Mesothelial cell of epicardium (in vitro differentiated cells): Measurements from ENCODE around the gene CBLN2. TPM values are rescaled to one million over a fixed set of nuclear protein-coding genes. Genes with fewer than 3 reads are reported as not detected.
A peak's percentile ranks its signal among the peaks of the same experiment; 100 is the strongest.

Experiments
- DNase-seq, 2 experiments: peaks; one replicate each; pipeline ENCODE4 v3.0.0; 2021; ENCODE audit warnings: low spot score in 2 of 2; ENCODE audit not compliant: unreplicated experiment in 2 of 2
- H3K27ac Mint-ChIP-seq: 2 replicates; pipeline ENCODE4 v1.8.0; 2021; ENCODE audit warnings: mixed read lengths
- H3K27me3 Mint-ChIP-seq: 2 replicates; pipeline ENCODE4 v1.8.0; 2021; ENCODE audit warnings: low read depth, mixed read lengths
- H3K36me3 Mint-ChIP-seq: 2 replicates; pipeline ENCODE4 v1.8.0; 2021; ENCODE audit warnings: mixed read lengths
- H3K4me1 Mint-ChIP-seq: 2 replicates; pipeline ENCODE4 v1.8.0; 2021; ENCODE audit warnings: mixed read lengths
- H3K4me3 Mint-ChIP-seq: 2 replicates; pipeline ENCODE4 v1.8.0; 2021; ENCODE audit warnings: mild to moderate bottlenecking, moderate library complexity, mixed read lengths
- H3K9me3 Mint-ChIP-seq: 2 replicates; pipeline ENCODE4 v1.8.0; 2021; ENCODE audit warnings: mixed read lengths
- total RNA-seq: library from RNA; stranded (reverse); gene quantifications from 3 replicates; pipeline ENCODE4 v1.2.1, GENCODE V29; 2021
- TF ChIP-seq, protein P1 (sequence below): fragments of 200-600 bp; sonication (generic); IDR thresholded peaks from one replicate; pipeline ENCODE4 v1.5.0; 2021; ENCODE audit warnings: antibody characterized with exemption; ENCODE audit not compliant: unreplicated experiment

The CBLN2 gene
- total RNA-seq, result 0.53 TPM in 1 of 3 replicates, not detected in the others

DNA sequence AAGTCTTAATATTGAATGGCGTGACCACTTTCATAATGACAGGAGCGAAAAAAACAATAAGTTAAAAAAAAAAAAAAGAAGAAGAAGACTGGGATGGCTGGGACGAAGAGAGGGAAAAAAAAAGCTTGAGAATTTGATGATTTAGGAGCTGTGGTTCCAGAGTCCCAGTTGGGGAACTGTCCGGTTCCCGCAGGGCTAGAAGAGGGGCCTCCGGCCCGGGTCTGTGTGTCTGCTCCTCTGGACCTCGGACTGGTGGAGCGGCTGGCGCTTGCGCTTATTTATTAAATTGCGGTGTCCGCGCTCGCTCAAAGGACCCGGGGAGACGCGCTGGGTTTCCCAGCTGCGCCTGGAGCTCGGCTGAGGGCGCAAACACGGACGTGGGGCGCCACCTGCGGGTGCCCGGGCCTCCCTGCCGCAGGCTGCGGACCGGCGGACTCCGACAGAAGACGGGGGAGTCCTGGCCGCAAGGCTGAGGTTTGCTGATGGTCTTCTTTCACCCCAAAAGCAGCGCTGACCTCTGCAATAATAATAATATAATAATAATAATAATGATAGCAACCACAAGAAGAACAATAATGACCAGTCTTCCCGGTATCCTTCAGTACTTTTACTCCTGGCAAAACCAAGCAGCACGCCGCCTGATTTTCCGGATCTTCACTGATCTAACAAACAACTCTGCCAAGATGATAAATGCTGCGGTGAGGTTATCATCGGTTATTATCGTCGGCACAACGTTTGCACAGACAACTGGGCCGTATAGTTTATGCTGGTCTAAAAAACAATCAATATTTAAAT is at the start of gene CBLN2:
TSS of gene CBLN2 (minus strand) at position 251 of the 795 bp plus-strand sequence. CDS start 2,182 bp downstream, outside the sequence.
- TF ChIP-seq, protein P1, sequence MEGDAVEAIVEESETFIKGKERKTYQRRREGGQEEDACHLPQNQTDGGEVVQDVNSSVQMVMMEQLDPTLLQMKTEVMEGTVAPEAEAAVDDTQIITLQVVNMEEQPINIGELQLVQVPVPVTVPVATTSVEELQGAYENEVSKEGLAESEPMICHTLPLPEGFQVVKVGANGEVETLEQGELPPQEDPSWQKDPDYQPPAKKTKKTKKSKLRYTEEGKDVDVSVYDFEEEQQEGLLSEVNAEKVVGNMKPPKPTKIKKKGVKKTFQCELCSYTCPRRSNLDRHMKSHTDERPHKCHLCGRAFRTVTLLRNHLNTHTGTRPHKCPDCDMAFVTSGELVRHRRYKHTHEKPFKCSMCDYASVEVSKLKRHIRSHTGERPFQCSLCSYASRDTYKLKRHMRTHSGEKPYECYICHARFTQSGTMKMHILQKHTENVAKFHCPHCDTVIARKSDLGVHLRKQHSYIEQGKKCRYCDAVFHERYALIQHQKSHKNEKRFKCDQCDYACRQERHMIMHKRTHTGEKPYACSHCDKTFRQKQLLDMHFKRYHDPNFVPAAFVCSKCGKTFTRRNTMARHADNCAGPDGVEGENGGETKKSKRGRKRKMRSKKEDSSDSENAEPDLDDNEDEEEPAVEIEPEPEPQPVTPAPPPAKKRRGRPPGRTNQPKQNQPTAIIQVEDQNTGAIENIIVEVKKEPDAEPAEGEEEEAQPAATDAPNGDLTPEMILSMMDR, result peak; percentile 56
- Mint-ChIP-seq H3K9me3 (no peaks in the 10 kb centered on the region), H3K36me3 (no peaks in the 10 kb centered on the region), H3K4me1 (peaks cover 20% of the 10 kb centered on the region), H3K4me3 (peak within 1 kb of the TSS; percentile 57), H3K27me3 (peaks cover 89% of the 10 kb centered on the region), H3K27ac (no peak within 1 kb of the TSS)
- peak; percentile 54 to 85 for DNase-seq

DNA sequence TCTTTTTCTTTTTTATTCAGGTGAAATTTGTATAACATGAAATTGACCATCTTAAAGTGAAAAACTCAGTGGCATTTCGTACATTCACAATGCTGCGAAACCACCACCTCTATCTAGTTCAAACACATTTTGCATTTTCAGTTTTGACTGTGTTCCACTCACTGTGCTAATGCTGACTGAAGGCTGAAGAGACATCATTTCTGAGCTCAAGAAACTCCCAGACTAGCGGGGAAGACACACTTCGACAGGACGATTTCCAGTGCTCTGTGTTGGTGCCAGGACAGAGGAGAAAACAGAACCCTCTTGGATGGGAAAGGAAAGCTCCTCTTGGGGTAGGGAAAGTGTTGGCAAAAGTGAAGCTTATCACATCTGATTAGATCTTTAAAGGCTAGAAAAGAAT is 44.2 kb upstream of the CBLN2 start:
- Mint-ChIP-seq H3K36me3 (no peaks in the 10 kb centered on the region), H3K27ac (no peak overlapping the region), H3K27me3 (no peaks in the 10 kb centered on the region), H3K4me3 (no peak overlapping the region), H3K4me1 (no peaks in the 10 kb centered on the region), H3K9me3 (no peaks in the 10 kb centered on the region)
- TF ChIP-seq, protein P1, result no peak
- DNase-seq, result no peak

DNA sequence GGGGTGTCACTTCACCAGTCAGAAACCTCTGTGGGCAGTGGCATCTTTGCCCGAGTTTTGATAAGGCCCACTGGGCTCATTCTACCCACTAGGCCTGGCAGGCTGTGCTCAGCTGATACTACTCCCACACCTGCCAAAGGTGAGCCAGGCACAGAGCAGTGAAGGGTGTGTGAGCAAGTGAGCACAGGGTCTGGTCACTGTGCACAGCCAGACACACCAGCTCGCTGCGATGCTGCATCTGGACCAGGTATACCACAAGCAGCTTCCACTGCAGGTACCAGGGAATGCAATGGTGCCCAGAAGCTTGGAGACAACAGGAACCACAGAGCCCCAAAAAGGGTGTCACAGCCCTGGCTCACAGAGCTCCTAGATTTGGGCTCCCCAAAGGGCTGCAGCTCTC is 40.6 kb upstream of the CBLN2 start:
- no peaks in the 10 kb centered on the region for H3K9me3 Mint-ChIP-seq
- H3K36me3 Mint-ChIP-seq, result no peaks in the 10 kb centered on the region
- H3K27me3 Mint-ChIP-seq, result peaks cover 2% of the 10 kb centered on the region
- TF ChIP-seq, protein P1, result no peak
- no peaks in the 10 kb centered on the region for H3K4me1 Mint-ChIP-seq
- no peak overlapping the region for H3K27ac Mint-ChIP-seq
- no peak for DNase-seq
- no peak overlapping the region for H3K4me3 Mint-ChIP-seq

DNA sequence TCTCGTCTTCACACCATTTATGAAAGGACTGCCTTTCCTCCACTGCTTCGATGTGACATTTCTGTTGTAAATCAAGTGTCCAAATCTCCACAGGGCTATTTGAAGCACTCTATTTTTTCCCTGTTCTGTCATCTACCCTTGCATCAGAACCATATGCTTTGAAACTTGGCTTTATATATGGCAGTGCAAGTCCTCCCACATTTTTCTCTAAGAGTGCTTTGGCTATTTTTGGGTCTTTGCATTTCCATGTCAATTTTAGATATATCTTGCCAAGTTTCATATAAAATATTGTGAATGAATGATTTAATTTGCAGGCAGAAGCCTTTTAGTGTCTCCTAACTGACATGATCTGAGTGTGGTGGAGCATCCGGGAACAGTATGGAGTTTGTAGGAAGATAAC is 37.8 kb upstream of the CBLN2 start:
- no peak overlapping the region for H3K4me3 Mint-ChIP-seq
- H3K9me3 Mint-ChIP-seq, result no peaks in the 10 kb centered on the region
- no peaks in the 10 kb centered on the region for H3K4me1 Mint-ChIP-seq
- H3K36me3 Mint-ChIP-seq, result no peaks in the 10 kb centered on the region
- H3K27ac Mint-ChIP-seq, result no peak overlapping the region
- H3K27me3 Mint-ChIP-seq, result peaks cover 12% of the 10 kb centered on the region
- TF ChIP-seq, protein P1, result no peak
- DNase-seq, result no peak

DNA sequence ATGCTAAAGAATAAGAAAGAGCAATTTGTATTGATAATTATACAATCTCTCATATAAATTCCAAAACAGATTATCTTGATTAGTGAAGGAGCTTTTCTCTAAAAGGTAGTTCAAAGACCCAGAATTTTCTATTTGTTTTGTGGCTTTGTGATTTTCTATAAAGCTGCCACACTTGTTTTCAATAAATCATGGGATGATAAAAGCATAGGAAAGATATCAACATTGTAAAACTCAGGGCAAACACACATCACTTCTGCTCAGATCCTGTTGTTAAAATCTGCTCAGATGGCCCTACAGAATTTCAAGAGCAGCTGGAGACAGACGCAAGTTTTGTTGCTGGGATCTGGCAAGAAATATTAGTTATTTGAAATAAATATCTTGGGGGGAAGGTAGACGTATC is 28.8 kb upstream of the CBLN2 start:
- no peaks in the 10 kb centered on the region for H3K36me3 Mint-ChIP-seq
- no peaks in the 10 kb centered on the region for H3K4me1 Mint-ChIP-seq
- TF ChIP-seq, protein P1, result no peak
- H3K27ac Mint-ChIP-seq, result no peak overlapping the region
- H3K4me3 Mint-ChIP-seq, result no peak overlapping the region
- no peaks in the 10 kb centered on the region for H3K9me3 Mint-ChIP-seq
- no peak for DNase-seq
- H3K27me3 Mint-ChIP-seq, result peaks cover 36% of the 10 kb centered on the region
